H1 (cell line): ENCODE measurements around the gene PITPNB.

Source experiments
- ATF3 ChIP-seq: IDR thresholded peaks from 2 replicates; pipeline ENCODE4 v1.6.1; 2011; ENCODE audit warnings: low read depth, mild to moderate bottlenecking, low read length; ENCODE audit not compliant: insufficient read depth
- CEBPB ChIP-seq: IDR thresholded peaks from 2 replicates; pipeline ENCODE4 v1.6.1; 2012; ENCODE audit warnings: low read depth, low read length
- CTCF ChIP-seq, 3 experiments: IDR thresholded peaks; 1 replicate in 2 of 3; 2 replicates in 1 of 3; pipeline versions ENCODE4 v1.5.1 to v1.6.1; 2011; ENCODE audit warnings: low read length in 3 of 3, mild to moderate bottlenecking in 3 of 3, inconsistent platforms in 2 of 3, low read depth in 1 of 3, moderate library complexity in 1 of 3; ENCODE audit not compliant: insufficient read depth in 1 of 3; ENCODE audit errors: control extremely low read depth in 1 of 3
- EP300 ChIP-seq, 2 experiments: IDR thresholded peaks; 1 replicate in 1 of 2; 2 replicates in 1 of 2; pipeline ENCODE4 v1.6.1; 2011 to 2012; ENCODE audit warnings: low read depth in 2 of 2, low read length in 2 of 2, mild to moderate bottlenecking in 2 of 2, borderline replicate concordance in 1 of 2, inconsistent platforms in 1 of 2, moderate library complexity in 1 of 2
- JUND ChIP-seq: IDR thresholded peaks from 2 replicates; pipeline ENCODE4 v1.6.1; 2011; ENCODE audit warnings: mild to moderate bottlenecking, improper control_type of control experiment, low read length
- POLR2A ChIP-seq, 2 experiments: IDR thresholded peaks; 1 replicate in 1 of 2; 2 replicates in 1 of 2; pipeline ENCODE4 v1.6.1; 2011; ENCODE audit warnings: low read depth in 2 of 2, low read length in 2 of 2, mild to moderate bottlenecking in 2 of 2; ENCODE audit errors: control extremely low read depth in 1 of 2
- RAD21 ChIP-seq, 2 experiments: IDR thresholded peaks in 1 of 2; conservative IDR thresholded peaks in 1 of 2; 2 replicates each; pipeline ENCODE4 v1.6.1; 2011; ENCODE audit warnings: low read depth in 2 of 2, low read length in 2 of 2, improper control_type of control experiment in 1 of 2, inconsistent platforms in 1 of 2, mild to moderate bottlenecking in 1 of 2, moderate library complexity in 1 of 2
- SRF ChIP-seq: IDR thresholded peaks from 2 replicates; pipeline ENCODE4 v1.6.1; 2011; ENCODE audit warnings: mild to moderate bottlenecking, low read depth, low read length, moderate library complexity
- USF2 ChIP-seq: IDR thresholded peaks from 2 replicates; pipeline ENCODE4 v1.6.1; 2011; ENCODE audit warnings: low read length, improper control_type of control experiment

- TF ChIP-seq SRF (no peak), POLR2A (IDR thresholded peaks at IDR 0.05; ENCODE audit: control extremely low read depth in 1 of 2, low read depth in 2 of 2, low read length in 2 of 2) (no peak), ATF3 (no peak), RAD21 (IDR thresholded peaks at IDR 0.05 in 1 of 2, conservative IDR thresholded peaks at IDR 0.05 in 1 of 2; ENCODE audit: low read depth in 2 of 2, low read length in 2 of 2) (peak; percentile 41 to 56), USF2 (no peak), EP300 (IDR thresholded peaks at IDR 0.05; ENCODE audit: borderline replicate concordance in 1 of 2, low read depth in 2 of 2, low read length in 2 of 2) (no peak), JUND (peak; percentile 71), CTCF (IDR thresholded peaks at IDR 0.05; ENCODE audit: control extremely low read depth in 1 of 3, insufficient read depth in 1 of 3, low read depth in 1 of 3, low read length in 3 of 3) (peak in 2 of 3 experiments; percentile 58 to 59; a peak in 3 of 4 replicates), CEBPB (no peak)
Observed at GRCh38 chr22:27885977-27886842, 32.8 kb downstream of the PITPNB start.
